Measurements from ENCODE around the gene TMEM63C. TPM values are rescaled to one million over a fixed set of nuclear protein-coding genes. Genes with fewer than 3 reads are reported as not detected.
"Not testable (repeated sequence)": the region's sequence is repeated elsewhere in the genome, so short reads cannot be mapped to it uniquely, and the experiment has no call there.

Gene TMEM63C
- total RNA-seq, 2 experiments from 2014 or later = 0.29 to 0.45 TPM

- peaks cover 6% of the 10 kb centered on the region for H3K9me3 Mint-ChIP-seq
- no peaks in the 10 kb centered on the region for H3K4me1 Mint-ChIP-seq
- ChIA-PET POLR2A (no interaction called here), CTCF (no interaction called here)
- peaks cover 20% of the 10 kb centered on the region for H3K27me3 Mint-ChIP-seq
- H3K36me3 Mint-ChIP-seq (ENCODE audit: low read depth) = no peaks in the 10 kb centered on the region
- no peak for DNase-seq
- H3K27ac Mint-ChIP-seq = no peak overlapping the region
- H3K4me3 Mint-ChIP-seq = no peak overlapping the region
These were observed 11.6 kb upstream of the TMEM63C start for GRCh38 chr14:77170045-77170444.

- POLR2A ChIA-PET = no interaction called here
- no peak for DNase-seq
- H3K36me3 Mint-ChIP-seq (ENCODE audit: low read depth) = no peaks in the 10 kb centered on the region
These were observed 8.7 kb upstream of the TMEM63C start for GRCh38 chr14:77172916-77173315.

GRCh38 chr14:77173911-77174617 lies 7.5 kb upstream of the TMEM63C start:
- peaks cover 23% of the 10 kb centered on the region for H3K27me3 Mint-ChIP-seq
- DNase-seq; CTCF ChIA-PET; H3K4me3 Mint-ChIP-seq; H3K36me3 Mint-ChIP-seq (ENCODE audit: low read depth); POLR2A ChIA-PET; H3K27ac Mint-ChIP-seq; H3K4me1 Mint-ChIP-seq; H3K9me3 Mint-ChIP-seq: not testable (repeated sequence)

More at GRCh38 chr14:77172916-77173315, 8.7 kb upstream of the TMEM63C start:
- Mint-ChIP-seq H3K9me3 (peaks cover 6% of the 10 kb centered on the region), H3K27ac (no peak overlapping the region), H3K4me3 (no peak overlapping the region), H3K4me1 (no peaks in the 10 kb centered on the region), H3K27me3 (peaks cover 23% of the 10 kb centered on the region)
- CTCF ChIA-PET = interaction anchor here (0.7 kb wide), 1 partner anchor 21 kb away, joined by 3 read pairs; no protein-coding TSS in a partner anchor

GRCh38 chr14:77175843-77176242 lies 5.8 kb upstream of the TMEM63C start:
- Mint-ChIP-seq H3K27ac (no peak overlapping the region), H3K9me3 (no peaks in the 10 kb centered on the region), H3K27me3 (peaks cover 27% of the 10 kb centered on the region), H3K36me3 (ENCODE audit: low read depth) (no peaks in the 10 kb centered on the region), H3K4me1 (no peaks in the 10 kb centered on the region), H3K4me3 (no peak overlapping the region)
- DNase-seq = no peak
- POLR2A ChIA-PET = no interaction called here
- CTCF ChIA-PET = interaction anchor here (0.6 kb wide), 1 partner anchor 52 kb away, joined by 3 read pairs; no protein-coding TSS in a partner anchor

GRCh38 chr14:77177702-77178101 lies 3.9 kb upstream of the TMEM63C start:
- Mint-ChIP-seq H3K36me3 (ENCODE audit: low read depth) (no peaks in the 10 kb centered on the region), H3K27me3 (peaks cover 33% of the 10 kb centered on the region), H3K27ac (no peak overlapping the region), H3K9me3 (no peaks in the 10 kb centered on the region), H3K4me1 (peaks cover 6% of the 10 kb centered on the region), H3K4me3 (no peak overlapping the region)
- CTCF ChIA-PET = interaction anchor here (0.6 kb wide), 1 partner anchor 371 kb away, joined by 4 read pairs; no protein-coding TSS in a partner anchor
- no peak for DNase-seq
- POLR2A ChIA-PET = no interaction called here

- ChIA-PET CTCF (interaction anchor here (0.7 kb wide), 1 partner anchor 32 kb away, joined by 3 read pairs; no protein-coding TSS in a partner anchor), POLR2A (no interaction called here)
- no peak for DNase-seq
- Mint-ChIP-seq H3K4me1 (peaks cover 7% of the 10 kb centered on the region), H3K27me3 (peaks cover 30% of the 10 kb centered on the region), H3K36me3 (ENCODE audit: low read depth) (no peaks in the 10 kb centered on the region), H3K27ac (no peak overlapping the region), H3K9me3 (no peaks in the 10 kb centered on the region), H3K4me3 (no peak overlapping the region)
These were observed 2.9 kb upstream of the TMEM63C start for GRCh38 chr14:77178656-77179055.

GRCh38 chr14:77180726-77181602 lies 634 bp upstream of the TMEM63C start:
- DNase-seq = no peak
- H3K27ac Mint-ChIP-seq = peak overlapping the region; percentile 57
- H3K4me1 Mint-ChIP-seq = peaks cover 11% of the 10 kb centered on the region
- no peaks in the 10 kb centered on the region for H3K36me3 Mint-ChIP-seq (ENCODE audit: low read depth)
- H3K4me3 Mint-ChIP-seq = peak overlapping the region; percentile 50
- CTCF ChIA-PET = interaction anchor here (1.0 kb wide), 1 partner anchor 49 kb away, joined by 3 read pairs; no protein-coding TSS in a partner anchor
- peaks cover 24% of the 10 kb centered on the region for H3K27me3 Mint-ChIP-seq
- POLR2A ChIA-PET = no interaction called here
- H3K9me3 Mint-ChIP-seq = no peaks in the 10 kb centered on the region

GRCh38 chr14:77183896-77184295 lies 2.3 kb downstream of the TMEM63C start:
- H3K36me3 Mint-ChIP-seq (ENCODE audit: low read depth) = no peaks in the 10 kb centered on the region

GRCh38 chr14:77184396-77185092 lies 2.9 kb downstream of the TMEM63C start:
- Mint-ChIP-seq H3K36me3 (ENCODE audit: low read depth) (no peaks in the 10 kb centered on the region), H3K4me1 (peaks cover 11% of the 10 kb centered on the region), H3K27me3 (peaks cover 23% of the 10 kb centered on the region), H3K27ac (no peak overlapping the region), H3K9me3 (no peaks in the 10 kb centered on the region), H3K4me3 (no peak overlapping the region)
- ChIA-PET POLR2A (no interaction called here), CTCF (interaction anchor here (0.6 to 1.2 kb wide), 3 partner anchors 35 to 116 kb away, joined by 3 to 4 read pairs (median 3); no protein-coding TSS in a partner anchor)
- no peak for DNase-seq

More at GRCh38 chr14:77183896-77184295, 2.3 kb downstream of the TMEM63C start:
- Mint-ChIP-seq H3K27me3 (peaks cover 19% of the 10 kb centered on the region), H3K27ac (no peak overlapping the region), H3K9me3 (no peaks in the 10 kb centered on the region), H3K4me1 (peaks cover 11% of the 10 kb centered on the region), H3K4me3 (no peak overlapping the region)
- CTCF ChIA-PET = interaction anchor here (1.2 kb wide), 1 partner anchor 35 kb away, joined by 3 read pairs; no protein-coding TSS in a partner anchor
- no peak for DNase-seq
- POLR2A ChIA-PET = no interaction called here

GRCh38 chr14:77185093-77185465 lies 3.5 kb downstream of the TMEM63C start:
- POLR2A ChIA-PET = no interaction called here
- Mint-ChIP-seq H3K27ac (no peak overlapping the region), H3K27me3 (peaks cover 23% of the 10 kb centered on the region), H3K4me1 (peaks cover 11% of the 10 kb centered on the region), H3K36me3 (ENCODE audit: low read depth) (no peaks in the 10 kb centered on the region), H3K9me3 (no peaks in the 10 kb centered on the region), H3K4me3 (no peak overlapping the region)
- no peak for DNase-seq
- CTCF ChIA-PET = interaction anchor here (0.6 to 1.0 kb wide), 2 partner anchors 70 to 116 kb away, joined by 3 to 4 read pairs; no protein-coding TSS in a partner anchor

- no peak for DNase-seq
- Mint-ChIP-seq H3K27me3 (peaks cover 19% of the 10 kb centered on the region), H3K4me1 (peaks cover 6% of the 10 kb centered on the region), H3K4me3 (no peak overlapping the region), H3K36me3 (ENCODE audit: low read depth) (no peaks in the 10 kb centered on the region), H3K9me3 (no peaks in the 10 kb centered on the region), H3K27ac (no peak overlapping the region)
- ChIA-PET POLR2A (no interaction called here), CTCF (interaction anchor here (1.0 kb wide), 1 partner anchor 115 kb away, joined by 3 read pairs; no protein-coding TSS in a partner anchor)
These were observed 5.5 kb downstream of the TMEM63C start for GRCh38 chr14:77186911-77187648.

GRCh38 chr14:77187649-77188012 lies 6.0 kb downstream of the TMEM63C start:
- Mint-ChIP-seq H3K27me3 (peaks cover 18% of the 10 kb centered on the region), H3K27ac (no peak overlapping the region), H3K36me3 (ENCODE audit: low read depth) (no peaks in the 10 kb centered on the region), H3K4me1 (peaks cover 5% of the 10 kb centered on the region), H3K4me3 (no peak overlapping the region), H3K9me3 (no peaks in the 10 kb centered on the region)
- DNase-seq = no peak
- POLR2A ChIA-PET = no interaction called here
- CTCF ChIA-PET = interaction anchor here (1.0 kb wide), 1 partner anchor 114 kb away, joined by 3 read pairs; no protein-coding TSS in a partner anchor
